Measurements from ENCODE around the gene BRIP1.

DNA sequence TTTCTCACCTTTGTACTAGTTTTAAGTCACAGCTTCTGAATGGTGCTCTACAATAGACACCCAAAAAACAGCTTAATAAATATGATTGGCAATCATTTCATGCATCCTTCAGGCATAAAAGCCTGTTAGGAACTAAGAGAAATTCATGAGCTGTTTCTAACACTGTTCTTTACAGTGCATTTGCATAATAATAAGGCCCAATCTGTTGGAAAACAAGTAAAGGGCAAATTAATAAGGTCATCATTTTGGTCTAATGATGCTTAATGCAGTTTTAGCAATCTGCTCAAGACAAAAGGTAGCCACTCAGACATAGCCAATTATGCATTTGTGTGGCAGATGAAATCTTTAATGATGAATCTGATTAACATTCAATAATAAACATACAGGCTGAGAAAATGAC lies 216.8 kb downstream of the BRIP1 start:
- TF ChIP-seq CTCF (IDR thresholded peaks at IDR 0.05; ENCODE audit: insufficient read depth, low read depth, low read length) (no peak), EZH2 (IDR thresholded peaks at IDR 0.05; ENCODE audit: insufficient read depth, low read length) (no peak)
